Measurements from ENCODE around the gene MED31. TPM values are rescaled to one million over a fixed set of nuclear protein-coding genes. Genes with fewer than 3 reads are reported as not detected.

MED31 gene
- total and polyA plus RNA-seq, 2 of the 13 experiments (the other 11 are each of a cell fraction or from before 2014, with no cell fraction given), result 19.0 to 20.9 TPM

DNA sequence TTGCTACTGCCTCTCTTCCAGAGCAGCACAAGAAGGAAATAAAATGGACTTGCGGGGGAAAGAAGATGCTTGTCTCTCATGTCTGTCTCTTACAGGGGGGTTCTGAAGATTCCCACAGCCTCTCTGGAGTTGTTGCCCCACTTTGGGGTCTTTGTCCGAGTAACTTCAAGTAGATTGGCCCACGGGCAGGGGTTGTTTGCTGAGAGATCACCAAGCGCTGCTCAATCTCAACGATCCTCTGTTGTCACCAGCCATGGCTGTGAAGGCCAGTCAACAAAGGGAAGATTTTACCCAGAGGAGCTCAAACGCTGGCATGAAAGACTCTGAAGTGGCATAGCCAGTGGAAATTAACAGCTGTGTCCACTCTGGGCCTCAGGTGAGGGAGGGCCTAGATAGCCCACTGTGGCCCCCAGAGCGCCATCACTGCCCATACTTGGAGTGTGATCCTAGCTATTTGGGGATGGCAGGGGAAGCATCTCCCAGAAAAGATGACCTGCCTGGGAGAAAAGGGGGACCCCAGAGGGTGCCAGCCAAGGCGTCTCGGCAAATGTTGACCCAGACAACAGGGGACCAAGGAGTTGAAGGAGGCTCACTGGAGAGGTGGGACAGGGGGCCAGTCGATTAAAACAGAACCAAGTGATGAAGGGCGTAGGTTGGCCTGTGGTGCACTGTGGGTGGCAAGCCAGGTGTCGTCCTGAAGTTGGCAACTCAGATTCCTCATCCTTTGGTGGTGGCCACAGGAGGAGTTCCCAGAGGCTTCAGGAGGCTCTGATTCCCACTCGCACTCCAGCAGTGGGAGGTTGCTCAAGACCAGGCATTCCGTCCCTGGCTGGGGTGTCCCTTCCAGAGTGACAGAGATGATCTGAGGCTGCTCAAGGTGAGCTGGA, 33.7 kb upstream of the MED31 start (continued):
- TF ChIP-seq SSRP1 (CRISPR knock-in tag; IDR thresholded peaks at IDR 0.05) (no peak), ZNF496 (CRISPR knock-in tag; IDR thresholded peaks at IDR 0.05; ENCODE audit: insufficient replicate concordance) (no peak), ZFY (CRISPR knock-in tag; IDR thresholded peaks at IDR 0.05) (no peak)

DNA sequence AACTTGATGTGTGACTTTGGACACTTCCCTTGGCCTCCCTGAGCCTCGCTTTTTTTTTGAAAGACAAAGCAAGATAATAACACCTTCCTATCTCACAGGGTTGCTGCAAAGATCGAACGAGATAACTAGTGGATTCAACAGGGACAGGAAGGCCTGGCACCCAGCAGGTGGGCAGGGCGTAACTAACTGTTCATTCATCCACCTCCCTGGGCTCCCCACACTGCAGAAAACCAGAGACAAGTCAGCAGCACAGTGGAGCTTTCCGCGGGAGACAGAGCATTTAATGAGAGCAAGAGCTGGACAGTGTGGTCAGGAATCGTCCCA, 33.0 kb upstream of the MED31 start:
- intact Hi-C loops (cut with micrococcal nuclease; ENCODE audit: unreplicated experiment), result no loop called here
- Histone ChIP-seq H3K27ac (ENCODE audit: extremely low read length, insufficient read depth, low read length) (peak overlapping the region; percentile 36), H3K79me2 (ENCODE audit: insufficient read depth, low read length) (no peaks in the 10 kb centered on the region), H3K27me3 (ENCODE audit: control insufficient read depth in 1 of 2, insufficient read depth in 2 of 2, low read length in 2 of 2) (no peaks in the 10 kb centered on the region), H3K9me3 (ENCODE audit: low read length) (no peaks in the 10 kb centered on the region), H3K4me2 (ENCODE audit: low read depth, low read length) (no peak overlapping the region), H4K20me1 (ENCODE audit: insufficient read depth, low read length) (no peaks in the 10 kb centered on the region), H3K9ac (ENCODE audit: insufficient read depth, low read depth, low read length) (no peak overlapping the region), H3K4me1 (ENCODE audit: insufficient read depth, low read length) (peaks cover 68% of the 10 kb centered on the region), H3K36me3 (replicated peaks in 1 of 2; ENCODE audit: control insufficient read depth in 1 of 2, insufficient read depth in 2 of 2, low read length in 2 of 2) (peaks cover 0 to 13% of the 10 kb centered on the region in 2 experiments; a peak in 3 of 5 replicates), H3K4me3 (replicated peaks in 1 of 3; ENCODE audit: insufficient read depth in 1 of 3, low read depth in 2 of 3, low read length in 3 of 3) (no peak overlapping the region), H2AFZ (ENCODE audit: low read length) (no peak overlapping the region)
- CTCF ChIA-PET (ENCODE audit: low intra/inter-chr PET ratio, low total read pairs), result no interaction called here
- FAIRE-seq, result no peak
- 76% methylated on average over 7 of the region's 7 CpGs for WGBS (ENCODE audit: low lambda C conversion rate)
- BruUV-seq (replicated peaks), result no TSS peak
- no peak for DNase-seq (ENCODE audit: low spot score)
- POLR2A ChIA-PET, result interaction anchor here (5.8 to 7.7 kb wide), 2 partner anchors 15 to 27 kb away, joined by 96 to 265 read pairs; partner anchors contain the start of gene SLC13A5
- in situ Hi-C loops (cut with HindIII; ENCODE audit: extremely low pct_ligation_motif_present, low pct_unique_long_range_greater_than_20kb), result no loop called here
- no peak for ATAC-seq
- TF ChIP-seq MTA3 (CRISPR knock-in tag; IDR thresholded peaks at IDR 0.05) (no peak), BRCA1 (CRISPR knock-in tag; IDR thresholded peaks at IDR 0.05) (0 out of 2 replicates have a peak, but pooled peaks have one; percentile 23), SUZ12 (IDR thresholded peaks at IDR 0.05; ENCODE audit: low read depth, low read length) (no peak), ZKSCAN5 (CRISPR knock-in tag; IDR thresholded peaks at IDR 0.05) (no peak), ZNF761 (CRISPR knock-in tag; conservative IDR thresholded peaks at IDR 0.05) (no peak), ATF7 (IDR thresholded peaks at IDR 0.05) (no peak), ATF7 (CRISPR knock-in tag; IDR thresholded peaks at IDR 0.05) (no peak), ZNF747 (CRISPR knock-in tag; IDR thresholded peaks at IDR 0.05; ENCODE audit: borderline replicate concordance) (no peak), TP53 (CRISPR knock-in tag; conservative IDR thresholded peaks at IDR 0.05) (no peak), ZNF83 (CRISPR knock-in tag; IDR thresholded peaks at IDR 0.05; ENCODE audit: borderline replicate concordance) (0 out of 2 replicates have a peak, but pooled peaks have one; percentile 10), POLR2AphosphoS5 (IDR thresholded peaks at IDR 0.05; ENCODE audit: low read depth, low read length) (peak; percentile 2; the same call in 1 of the 2 replicates), KAT2B (IDR thresholded peaks at IDR 0.05; ENCODE audit: borderline replicate concordance, low read depth, low read length) (no peak), CCDC6 (CRISPR knock-in tag; IDR thresholded peaks at IDR 0.05) (0 out of 2 replicates have a peak, but pooled peaks have one; percentile 51), ZNF703 (CRISPR knock-in tag; IDR thresholded peaks at IDR 0.05; ENCODE audit: borderline replicate concordance) (no peak)
- TF ChIP-seq, protein P1, sequence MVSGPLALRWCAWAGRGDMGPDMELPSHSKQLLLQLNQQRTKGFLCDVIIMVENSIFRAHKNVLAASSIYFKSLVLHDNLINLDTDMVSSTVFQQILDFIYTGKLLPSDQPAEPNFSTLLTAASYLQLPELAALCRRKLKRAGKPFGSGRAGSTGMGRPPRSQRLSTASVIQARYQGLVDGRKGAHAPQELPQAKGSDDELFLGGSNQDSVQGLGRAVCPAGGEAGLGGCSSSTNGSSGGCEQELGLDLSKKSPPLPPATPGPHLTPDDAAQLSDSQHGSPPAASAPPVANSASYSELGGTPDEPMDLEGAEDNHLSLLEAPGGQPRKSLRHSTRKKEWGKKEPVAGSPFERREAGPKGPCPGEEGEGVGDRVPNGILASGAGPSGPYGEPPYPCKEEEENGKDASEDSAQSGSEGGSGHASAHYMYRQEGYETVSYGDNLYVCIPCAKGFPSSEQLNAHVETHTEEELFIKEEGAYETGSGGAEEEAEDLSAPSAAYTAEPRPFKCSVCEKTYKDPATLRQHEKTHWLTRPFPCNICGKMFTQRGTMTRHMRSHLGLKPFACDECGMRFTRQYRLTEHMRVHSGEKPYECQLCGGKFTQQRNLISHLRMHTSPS (CRISPR knock-in tag; IDR thresholded peaks at IDR 0.05; ENCODE audit: low read depth), result no peak
- TF ChIP-seq, protein P2, sequence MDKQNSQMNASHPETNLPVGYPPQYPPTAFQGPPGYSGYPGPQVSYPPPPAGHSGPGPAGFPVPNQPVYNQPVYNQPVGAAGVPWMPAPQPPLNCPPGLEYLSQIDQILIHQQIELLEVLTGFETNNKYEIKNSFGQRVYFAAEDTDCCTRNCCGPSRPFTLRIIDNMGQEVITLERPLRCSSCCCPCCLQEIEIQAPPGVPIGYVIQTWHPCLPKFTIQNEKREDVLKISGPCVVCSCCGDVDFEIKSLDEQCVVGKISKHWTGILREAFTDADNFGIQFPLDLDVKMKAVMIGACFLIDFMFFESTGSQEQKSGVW (CRISPR knock-in tag; IDR thresholded peaks at IDR 0.05; ENCODE audit: borderline replicate concordance), result no peak
- TF ChIP-seq, protein P3, sequence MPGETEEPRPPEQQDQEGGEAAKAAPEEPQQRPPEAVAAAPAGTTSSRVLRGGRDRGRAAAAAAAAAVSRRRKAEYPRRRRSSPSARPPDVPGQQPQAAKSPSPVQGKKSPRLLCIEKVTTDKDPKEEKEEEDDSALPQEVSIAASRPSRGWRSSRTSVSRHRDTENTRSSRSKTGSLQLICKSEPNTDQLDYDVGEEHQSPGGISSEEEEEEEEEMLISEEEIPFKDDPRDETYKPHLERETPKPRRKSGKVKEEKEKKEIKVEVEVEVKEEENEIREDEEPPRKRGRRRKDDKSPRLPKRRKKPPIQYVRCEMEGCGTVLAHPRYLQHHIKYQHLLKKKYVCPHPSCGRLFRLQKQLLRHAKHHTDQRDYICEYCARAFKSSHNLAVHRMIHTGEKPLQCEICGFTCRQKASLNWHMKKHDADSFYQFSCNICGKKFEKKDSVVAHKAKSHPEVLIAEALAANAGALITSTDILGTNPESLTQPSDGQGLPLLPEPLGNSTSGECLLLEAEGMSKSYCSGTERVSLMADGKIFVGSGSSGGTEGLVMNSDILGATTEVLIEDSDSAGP (CRISPR knock-in tag; IDR thresholded peaks at IDR 0.05; ENCODE audit: borderline replicate concordance), result peak; percentile 3

All from HepG2 (cell line).